GM13976 (cell line): ENCODE measurements around the gene POLD1.

Experiments
- DNase-seq: peaks from one replicate; pipeline ENCODE4 v3.0.0; 2012; ENCODE audit warnings: low spot score
- in situ Hi-C: fragments of 300-500 bp; cut with MboI; formaldehyde crosslinking; loops from one replicate; pipeline ENCODE4 v1.12.0; 2022; ENCODE audit warnings: low sequenced_read_pairs, mixed read lengths, inconsistent platforms; ENCODE audit not compliant: unreplicated experiment
- TF ChIP-seq, protein P1 (sequence below): IDR thresholded peaks from 2 replicates; pipeline ENCODE4 v1.5.1; 2012; ENCODE audit warnings: borderline replicate concordance, mild to moderate bottlenecking; ENCODE audit not compliant: insufficient read depth; ENCODE audit errors: extremely low read depth, missing control alignments, control extremely low read depth

POLD1 gene

DNA sequence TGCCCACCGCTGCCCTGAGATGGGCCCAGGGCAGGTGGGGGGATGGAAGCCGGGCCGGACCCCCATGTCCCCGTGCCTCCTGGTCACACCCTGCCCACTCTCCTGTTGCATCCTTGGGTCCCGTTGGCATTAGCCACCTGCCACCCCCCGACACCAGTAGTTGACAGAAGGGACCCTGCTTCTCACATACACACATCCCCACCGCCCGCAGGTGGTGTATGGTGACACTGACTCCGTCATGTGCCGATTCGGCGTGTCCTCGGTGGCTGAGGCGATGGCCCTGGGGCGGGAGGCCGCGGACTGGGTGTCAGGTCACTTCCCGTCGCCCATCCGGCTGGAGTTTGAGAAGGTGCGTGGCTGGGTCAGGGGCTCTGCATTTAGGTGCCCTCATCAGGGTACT, 29.4 kb downstream of the POLD1 start:
- TF ChIP-seq, protein P1, sequence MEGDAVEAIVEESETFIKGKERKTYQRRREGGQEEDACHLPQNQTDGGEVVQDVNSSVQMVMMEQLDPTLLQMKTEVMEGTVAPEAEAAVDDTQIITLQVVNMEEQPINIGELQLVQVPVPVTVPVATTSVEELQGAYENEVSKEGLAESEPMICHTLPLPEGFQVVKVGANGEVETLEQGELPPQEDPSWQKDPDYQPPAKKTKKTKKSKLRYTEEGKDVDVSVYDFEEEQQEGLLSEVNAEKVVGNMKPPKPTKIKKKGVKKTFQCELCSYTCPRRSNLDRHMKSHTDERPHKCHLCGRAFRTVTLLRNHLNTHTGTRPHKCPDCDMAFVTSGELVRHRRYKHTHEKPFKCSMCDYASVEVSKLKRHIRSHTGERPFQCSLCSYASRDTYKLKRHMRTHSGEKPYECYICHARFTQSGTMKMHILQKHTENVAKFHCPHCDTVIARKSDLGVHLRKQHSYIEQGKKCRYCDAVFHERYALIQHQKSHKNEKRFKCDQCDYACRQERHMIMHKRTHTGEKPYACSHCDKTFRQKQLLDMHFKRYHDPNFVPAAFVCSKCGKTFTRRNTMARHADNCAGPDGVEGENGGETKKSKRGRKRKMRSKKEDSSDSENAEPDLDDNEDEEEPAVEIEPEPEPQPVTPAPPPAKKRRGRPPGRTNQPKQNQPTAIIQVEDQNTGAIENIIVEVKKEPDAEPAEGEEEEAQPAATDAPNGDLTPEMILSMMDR = no peak
- in situ Hi-C loops = no loop called here
- no peak for DNase-seq

DNA sequence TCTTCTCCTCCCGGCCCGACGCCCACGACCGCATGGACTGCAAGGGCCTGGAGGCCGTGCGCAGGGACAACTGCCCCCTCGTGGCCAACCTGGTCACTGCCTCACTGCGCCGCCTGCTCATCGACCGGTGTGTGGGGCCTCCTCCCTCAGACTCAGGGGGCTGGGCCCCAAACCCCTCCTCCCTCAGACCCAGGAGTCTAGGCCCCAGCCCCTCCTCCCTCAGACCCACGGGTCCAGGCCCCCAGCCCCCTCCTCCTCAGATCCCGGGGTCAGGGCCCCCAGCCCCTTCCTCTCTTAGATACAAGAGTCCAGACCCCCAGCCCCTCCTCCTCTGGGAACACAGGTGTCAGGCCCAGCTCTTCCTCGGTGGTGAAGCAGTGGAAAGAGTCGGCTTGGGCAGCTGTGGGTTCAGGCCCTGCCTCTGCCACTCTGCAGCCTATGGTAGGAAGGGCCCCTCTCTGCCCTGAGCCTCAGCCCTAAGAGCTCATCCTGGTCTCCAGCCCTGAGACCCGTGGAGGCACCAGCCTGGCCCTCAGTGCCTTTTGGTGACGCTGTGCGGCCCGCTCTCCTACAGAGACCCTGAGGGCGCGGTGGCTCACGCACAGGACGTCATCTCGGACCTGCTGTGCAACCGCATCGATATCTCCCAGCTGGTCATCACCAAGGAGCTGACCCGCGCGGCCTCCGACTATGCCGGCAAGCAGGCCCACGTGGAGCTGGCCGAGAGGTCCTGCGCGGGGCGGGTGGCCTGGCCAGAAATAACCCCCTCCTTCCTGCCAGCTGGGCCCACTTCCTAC, 30.9 kb downstream of the POLD1 start:
- DNase-seq = peak; percentile 94
- in situ Hi-C loops = no loop called here
- TF ChIP-seq, protein P1 = peak; percentile 96

DNA sequence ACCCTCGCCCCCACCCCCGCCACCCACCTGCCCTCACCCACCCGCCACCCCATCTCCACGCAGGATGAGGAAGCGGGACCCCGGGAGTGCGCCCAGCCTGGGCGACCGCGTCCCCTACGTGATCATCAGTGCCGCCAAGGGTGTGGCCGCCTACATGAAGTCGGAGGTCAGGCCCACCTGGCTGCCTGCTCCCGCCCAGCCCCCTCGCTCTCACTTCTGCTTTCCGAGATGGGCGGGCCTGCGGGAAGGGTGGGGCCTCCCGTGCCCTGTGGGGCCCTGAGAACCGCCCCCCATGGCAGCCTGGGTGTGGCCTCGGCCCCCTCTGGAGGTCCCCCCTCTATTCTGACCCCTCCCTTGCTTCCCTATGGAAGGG, 31.5 kb downstream of the POLD1 start:
- TF ChIP-seq, protein P1 = no peak
- in situ Hi-C loops = no loop called here
- DNase-seq = peak; percentile 96

DNA sequence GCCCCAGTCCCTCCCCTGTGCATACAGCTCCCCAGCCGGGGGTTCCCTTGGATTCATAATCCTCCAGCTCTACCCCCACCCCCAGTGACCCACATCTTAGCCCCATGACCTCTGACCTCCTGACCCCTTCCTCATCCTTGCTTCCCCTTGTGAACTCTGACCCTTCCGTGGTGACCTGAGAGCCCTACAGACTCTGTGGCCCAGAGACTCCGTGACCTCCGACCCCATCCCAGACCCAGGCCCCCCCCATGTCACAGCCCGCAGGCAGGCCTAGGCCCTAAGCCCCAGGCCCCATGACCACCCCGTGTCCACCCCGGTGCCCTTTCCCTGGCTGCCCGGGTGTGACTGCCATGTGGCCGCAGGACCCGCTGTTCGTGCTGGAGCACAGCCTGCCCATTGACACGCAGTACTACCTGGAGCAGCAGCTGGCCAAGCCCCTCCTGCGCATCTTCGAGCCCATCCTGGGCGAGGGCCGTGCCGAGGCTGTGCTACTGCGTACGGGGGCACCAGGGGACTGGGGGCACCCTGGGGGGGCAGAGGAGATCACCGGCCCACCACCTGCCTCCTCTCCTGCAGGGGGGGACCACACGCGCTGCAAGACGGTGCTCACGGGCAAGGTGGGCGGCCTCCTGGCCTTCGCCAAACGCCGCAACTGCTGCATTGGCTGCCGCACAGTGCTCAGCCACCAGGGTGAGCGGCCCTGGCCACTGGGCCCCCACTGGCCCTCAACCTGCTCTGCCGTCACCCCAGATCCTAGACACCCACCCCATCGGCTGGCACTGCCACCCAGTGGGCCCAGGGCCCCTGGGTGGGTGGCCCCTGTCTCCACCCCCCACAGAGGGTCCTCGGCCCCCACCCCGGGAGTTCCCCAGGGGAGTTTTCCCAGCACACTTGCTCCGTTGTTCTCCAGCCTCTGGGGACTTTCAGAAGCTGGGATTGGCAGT, 32.2 kb downstream of the POLD1 start:
- no peak for DNase-seq
- in situ Hi-C loops = no loop called here
- TF ChIP-seq, protein P1 = no peak

DNA sequence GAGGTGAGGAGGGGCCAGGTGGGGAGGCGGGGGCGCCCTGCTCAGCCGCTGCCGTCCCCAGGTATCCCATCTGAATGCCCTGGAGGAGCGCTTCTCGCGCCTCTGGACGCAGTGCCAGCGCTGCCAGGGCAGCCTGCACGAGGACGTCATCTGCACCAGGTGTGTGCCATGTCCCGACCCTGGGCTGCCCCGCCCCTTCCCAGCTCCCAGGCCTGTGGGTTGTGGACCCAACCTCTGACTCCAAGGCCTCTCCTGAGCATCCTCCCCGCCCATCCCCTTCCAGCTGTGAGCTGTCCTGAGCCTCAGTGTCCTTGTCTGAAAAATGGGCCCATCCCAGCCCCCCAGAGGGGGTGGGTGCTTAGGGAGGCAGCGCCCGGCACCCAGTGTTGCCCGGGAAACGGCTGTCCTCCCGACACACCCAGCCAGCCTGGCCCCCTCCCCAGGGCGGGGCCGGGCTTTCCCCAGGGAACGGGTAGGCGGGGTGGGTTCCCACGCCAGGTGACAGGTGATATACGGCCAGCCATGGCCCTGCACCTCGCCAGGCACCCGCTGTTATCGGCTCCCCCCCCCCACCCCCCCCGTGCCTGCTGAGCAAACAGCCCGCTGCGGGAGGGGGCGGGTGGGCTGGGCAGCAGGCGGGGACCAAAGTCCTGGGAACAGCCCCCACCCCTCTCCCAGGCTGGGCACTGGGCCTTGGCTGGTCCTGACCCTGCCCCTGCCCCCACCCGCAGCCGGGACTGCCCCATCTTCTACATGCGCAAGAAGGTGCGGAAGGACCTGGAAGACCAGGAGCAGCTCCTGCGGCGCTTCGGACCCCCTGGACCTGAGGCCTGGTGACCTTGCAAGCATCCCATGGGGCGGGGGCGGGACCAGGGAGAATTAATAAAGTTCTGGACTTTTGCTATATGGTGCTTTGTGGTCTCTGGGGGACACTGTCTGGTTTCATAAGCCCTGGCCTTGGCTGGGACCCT, 33.2 kb downstream of the POLD1 start:
- in situ Hi-C loops = no loop called here
- TF ChIP-seq, protein P1 = no peak
- no peak for DNase-seq

DNA sequence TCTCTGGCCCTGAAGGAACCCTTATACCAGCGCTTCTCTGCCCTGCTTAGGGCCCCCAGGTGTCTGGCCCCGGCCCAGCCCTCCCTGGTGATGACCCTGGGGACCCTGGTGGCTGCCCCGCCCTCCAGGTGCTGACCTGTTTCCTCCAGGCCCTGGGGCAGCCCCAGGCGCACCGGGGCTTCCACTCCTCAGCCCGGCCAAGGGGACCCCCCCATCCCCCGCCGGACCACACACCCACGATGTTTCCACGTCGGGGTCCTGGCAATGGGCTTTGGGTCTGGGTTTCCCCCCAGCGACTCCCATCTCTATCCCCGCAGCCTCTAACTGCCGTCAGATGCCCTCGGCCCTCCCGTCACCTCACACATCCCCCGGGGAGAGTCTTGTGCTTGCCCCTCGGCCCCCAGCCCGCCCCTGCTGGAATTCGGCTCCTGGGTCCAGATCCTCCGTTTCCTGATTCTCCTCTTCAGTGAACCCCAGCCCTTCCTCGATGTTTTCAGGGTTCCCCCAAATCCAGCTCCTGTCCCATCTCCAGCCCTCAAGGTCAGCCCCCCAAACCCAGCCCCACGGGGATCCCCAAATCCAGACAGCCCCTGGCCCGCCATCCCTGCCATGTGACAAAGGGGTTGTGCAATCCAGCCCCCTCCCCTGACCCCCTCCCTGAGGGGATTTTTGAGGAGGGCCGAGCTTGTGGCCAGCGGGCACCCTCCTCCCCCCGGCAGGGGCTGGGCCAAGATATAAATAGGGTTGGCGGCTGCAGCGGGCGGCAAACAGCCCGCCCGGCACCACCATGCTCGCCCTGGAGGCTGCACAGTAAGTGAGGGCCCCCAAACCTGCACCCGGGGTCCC, 34.3 kb downstream of the POLD1 start, which contains the start of gene SPIB:
SPIB (plus strand) TSS at position 763 of the 846 bp plus-strand sequence; CDS start at position 788, 25 bp downstream.
- DNase-seq = peak; percentile 77
- in situ Hi-C loops = no loop called here
- TF ChIP-seq, protein P1 = no peak
